GM19099 (cell line): ENCODE results near the gene RAMP3.

ENCODE experiments used
- POLR2A ChIP-seq: IDR thresholded peaks from 3 replicates; pipeline ENCODE4 v1.6.1; 2011; ENCODE audit warnings: low read depth; ENCODE audit not compliant: insufficient read length; ENCODE audit errors: extremely low read depth

The RAMP3 gene

DNA sequence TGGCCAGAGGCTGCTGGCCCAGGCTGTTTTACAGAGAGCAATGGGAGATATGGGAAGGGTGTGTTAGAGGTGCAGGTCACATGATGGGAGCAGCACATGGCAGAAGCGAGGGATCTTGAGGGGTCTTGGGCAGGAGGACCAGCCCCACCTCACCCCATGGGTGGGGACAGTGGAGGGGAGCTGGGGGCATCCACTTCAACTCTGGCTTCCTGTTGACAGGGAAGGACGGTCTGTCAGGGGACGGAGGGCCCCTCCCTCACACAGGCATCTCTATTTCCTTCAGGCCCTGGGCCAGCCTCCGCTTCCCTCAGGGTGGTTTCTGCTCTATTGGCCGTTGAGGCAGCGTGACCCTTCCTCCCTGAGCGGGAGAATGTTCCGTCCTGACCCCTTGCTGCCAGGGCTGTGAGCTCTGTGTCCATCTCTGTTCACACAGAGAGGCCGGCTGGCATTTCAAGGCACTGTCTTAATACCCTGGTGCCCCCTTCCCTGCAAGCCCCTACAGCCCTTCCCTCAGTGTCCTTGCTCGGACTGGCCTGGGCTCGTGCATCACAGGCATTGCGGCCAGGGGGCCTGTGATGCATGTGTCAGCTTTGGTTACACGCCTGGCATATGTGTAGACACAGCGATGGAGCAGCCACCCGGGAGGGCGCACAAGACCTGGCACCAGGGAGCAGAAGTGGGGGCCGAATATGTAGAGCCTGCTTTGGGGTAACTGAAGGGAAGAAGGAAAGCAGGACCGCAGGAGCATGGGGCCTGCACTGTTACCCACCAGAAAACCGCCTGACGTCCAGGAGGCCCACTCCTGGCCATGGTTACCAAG, 31.8 kb downstream of the RAMP3 start:
- TF ChIP-seq POLR2A, result no peak

DNA sequence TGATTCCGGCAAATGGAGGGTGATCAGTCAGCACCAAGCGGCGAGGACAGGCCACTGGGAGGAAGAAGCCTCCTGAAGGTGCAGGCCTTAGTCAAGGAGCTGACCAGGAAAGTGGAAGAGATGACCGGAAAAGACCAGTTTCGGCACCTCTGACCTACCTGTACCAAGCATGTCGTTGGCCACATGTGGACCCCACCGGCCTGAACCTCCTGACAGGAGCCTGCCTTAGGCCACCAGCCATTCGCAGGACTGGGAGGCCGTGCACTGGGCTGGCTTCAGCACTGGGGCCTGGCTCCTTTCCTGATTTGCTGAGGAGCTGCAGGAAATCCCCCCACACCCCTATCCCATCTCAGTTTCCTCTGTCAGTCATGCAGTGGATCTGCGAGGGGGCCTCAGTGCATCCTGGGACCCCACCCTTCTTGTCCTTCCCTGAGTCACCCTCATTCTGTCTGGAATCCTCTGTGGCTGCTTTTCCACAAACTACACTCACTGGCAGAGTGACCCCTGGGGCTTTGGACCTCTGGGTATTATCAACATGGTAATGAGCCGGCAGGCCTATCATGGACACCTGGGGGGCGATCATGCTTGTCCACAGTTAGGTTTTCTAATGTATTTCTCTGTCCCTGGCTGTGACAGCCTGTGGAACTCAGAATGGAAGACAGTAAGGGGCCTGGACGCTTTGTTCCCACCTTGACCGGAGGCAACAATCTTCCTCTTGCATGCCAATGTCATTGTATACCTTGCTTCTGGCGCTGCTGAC, 33.0 kb downstream of the RAMP3 start:
- TF ChIP-seq POLR2A, result no peak

DNA sequence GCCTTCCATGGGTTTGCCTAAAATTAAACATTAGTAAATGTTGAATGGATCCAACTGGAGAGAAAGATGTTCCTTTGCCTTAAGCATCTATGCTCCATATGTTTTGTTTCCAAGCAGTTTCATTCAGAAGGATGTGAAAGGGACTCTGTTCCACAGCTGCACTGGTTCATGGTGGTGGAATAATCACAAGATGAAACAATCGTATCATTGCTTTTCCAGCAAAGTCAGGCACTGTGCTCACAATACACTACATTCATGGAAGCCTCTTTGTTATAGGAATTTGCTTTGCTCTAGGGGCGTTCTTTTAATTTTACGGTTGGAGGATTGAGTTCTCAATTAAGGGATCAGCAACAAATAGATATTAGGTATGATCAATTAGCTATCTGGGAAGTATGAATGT, 33.8 kb downstream of the RAMP3 start:
- no peak for TF ChIP-seq POLR2A

- TF ChIP-seq POLR2A, result no peak
Measured at GRCh38 chr7:45192621-45193041, 35.0 kb downstream of the RAMP3 start.

DNA sequence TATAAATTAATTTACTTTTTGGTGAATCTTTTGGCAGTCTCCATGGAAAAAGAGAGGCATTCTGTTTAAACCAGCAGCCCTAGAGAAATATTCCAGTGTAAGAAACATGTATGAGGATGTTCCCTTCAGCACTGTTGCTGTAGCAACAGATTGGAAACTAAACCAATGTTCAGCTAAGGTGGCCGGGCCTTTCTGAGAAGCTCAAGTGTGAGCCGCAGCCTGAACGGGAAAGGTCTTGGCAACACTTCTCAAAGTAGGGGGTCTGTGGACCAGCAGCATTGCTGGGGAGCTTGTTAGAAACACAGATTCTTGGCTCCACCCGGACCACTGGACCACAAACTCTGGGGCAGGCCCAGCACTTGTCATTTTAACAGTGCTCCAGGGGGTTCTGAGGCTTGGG, 36.2 kb downstream of the RAMP3 start:
- no peak for TF ChIP-seq POLR2A

- no peak for TF ChIP-seq POLR2A
Measured at GRCh38 chr7:45196374-45196773, 38.8 kb downstream of the RAMP3 start.

DNA sequence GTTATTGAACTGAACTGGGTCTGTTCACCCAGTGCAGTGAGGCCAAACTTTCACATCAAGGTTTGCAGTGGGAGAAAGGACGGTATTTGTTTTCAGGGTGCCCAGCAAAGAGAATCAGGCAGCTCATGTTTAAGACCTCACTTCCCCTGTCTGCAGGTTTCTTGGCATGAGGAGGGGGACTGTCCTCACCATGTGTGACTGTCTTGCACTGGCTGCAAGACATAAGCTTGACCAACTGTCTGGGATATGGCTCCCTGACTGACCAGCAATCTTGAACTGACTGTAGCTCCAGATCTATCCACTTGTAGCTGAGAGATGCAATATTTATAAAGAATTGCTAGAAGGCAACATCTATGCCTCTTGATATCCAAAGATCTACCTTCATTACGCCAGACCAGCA, 39.9 kb downstream of the RAMP3 start:
- no peak for TF ChIP-seq POLR2A

GRCh38 chr7:45198986-45199385, 41.4 kb downstream of the RAMP3 start:
- no peak for TF ChIP-seq POLR2A

DNA sequence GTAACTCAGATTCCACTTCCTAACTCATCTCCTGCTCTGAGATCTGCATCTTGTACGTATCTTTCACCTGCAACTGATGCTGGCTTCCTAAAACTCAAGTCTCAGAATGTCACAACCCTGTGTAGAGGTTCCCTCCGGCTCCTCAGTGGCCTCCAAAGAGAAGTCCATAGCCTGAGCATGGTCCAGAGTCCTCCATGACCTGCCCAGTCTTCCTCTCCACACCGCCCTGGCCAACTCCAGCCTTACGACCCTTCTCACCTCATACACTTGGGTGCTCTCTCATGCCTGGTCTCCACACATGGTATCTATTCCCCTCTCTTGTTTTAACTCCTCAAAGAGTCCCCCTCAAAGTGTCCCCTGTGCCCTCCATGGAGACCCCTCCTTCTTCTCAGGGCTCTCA, 41.9 kb downstream of the RAMP3 start:
- TF ChIP-seq POLR2A, result no peak

DNA sequence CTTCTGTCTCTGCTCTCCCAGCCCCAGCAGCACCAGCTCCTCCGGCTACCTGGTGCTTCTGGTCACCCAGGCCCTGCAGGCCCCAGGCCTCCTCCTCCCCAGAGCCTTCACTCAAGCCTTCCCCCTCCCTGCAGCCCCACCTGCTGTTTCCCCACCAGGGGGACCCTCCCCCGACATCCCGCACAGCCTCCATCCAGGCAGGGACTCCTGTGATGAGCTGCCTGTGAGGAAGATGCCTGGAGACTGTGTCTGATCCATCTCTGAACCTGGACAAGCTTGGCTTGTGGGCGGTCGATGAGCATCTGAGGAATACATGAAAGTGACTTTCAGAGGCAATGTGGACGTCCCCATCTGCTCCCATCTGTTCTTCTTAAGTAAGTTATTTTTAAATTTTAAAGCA, 45.0 kb downstream of the RAMP3 start:
- no peak for TF ChIP-seq POLR2A

DNA sequence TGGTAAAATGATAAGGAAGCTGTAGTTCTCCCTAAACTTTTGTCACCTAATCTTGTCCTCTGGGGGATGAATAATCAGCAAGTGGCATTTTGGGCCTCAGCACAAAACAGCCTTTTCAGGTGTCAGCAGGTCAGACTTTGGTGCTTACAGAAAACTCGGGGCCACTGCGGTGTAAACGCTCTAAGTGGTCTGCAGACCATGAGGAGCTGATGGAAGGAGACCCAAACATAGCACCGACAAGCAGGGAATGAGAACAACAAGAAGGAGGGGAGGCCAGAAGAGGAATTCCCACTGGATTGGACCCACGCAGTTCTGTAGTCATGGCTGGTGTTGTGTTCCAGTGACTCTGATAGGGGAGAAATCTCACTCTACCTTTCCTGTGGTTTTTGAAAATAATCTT, 45.4 kb downstream of the RAMP3 start:
- no peak for TF ChIP-seq POLR2A

DNA sequence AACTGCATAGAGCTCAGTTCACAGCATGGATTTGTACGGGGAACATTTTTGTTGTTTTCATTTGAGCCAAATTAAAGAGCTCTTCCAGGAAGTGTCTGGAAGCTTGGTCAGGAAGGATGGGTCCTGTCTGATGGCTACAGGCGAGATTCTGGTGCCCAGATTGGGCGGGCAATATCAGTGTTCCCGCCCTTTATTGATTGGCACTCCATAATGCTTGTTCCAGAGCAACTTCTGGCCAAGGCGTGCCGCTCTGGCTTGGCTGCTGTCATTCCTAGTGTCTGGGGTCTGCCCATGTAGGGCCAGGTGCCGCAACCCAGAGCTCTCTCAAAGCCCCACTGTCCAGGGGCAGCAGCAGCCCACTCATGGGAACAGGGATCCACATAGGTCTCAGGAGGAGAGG, 45.9 kb downstream of the RAMP3 start:
- no peak for TF ChIP-seq POLR2A

DNA sequence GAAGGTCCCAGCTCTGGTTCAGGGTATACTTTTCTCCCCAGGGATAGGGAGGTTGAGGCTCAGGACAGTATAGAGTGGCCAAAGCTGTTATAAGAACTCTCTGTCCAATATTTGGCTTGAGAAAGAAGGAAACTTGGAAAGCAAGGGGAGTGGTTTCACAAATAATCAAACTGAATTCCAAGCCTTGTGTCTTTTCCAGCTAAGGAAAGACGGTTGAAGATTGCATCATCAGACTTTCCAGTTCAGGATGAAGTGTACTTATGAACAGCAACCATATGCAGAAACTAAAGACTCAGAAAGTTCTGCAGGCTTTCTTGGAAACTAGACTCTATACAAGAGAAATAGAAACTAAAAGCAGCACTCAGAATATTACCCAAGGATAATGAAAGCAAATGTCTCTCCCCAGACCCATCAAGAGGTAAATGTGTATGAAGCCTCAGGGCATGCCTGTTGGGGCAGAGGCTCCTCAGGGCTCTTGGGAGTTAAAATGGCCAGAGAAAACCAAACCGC, 46.4 kb downstream of the RAMP3 start:
- TF ChIP-seq POLR2A, result no peak

GRCh38 chr7:45211066-45211465, 53.5 kb downstream of the RAMP3 start:
- TF ChIP-seq POLR2A, result no peak

DNA sequence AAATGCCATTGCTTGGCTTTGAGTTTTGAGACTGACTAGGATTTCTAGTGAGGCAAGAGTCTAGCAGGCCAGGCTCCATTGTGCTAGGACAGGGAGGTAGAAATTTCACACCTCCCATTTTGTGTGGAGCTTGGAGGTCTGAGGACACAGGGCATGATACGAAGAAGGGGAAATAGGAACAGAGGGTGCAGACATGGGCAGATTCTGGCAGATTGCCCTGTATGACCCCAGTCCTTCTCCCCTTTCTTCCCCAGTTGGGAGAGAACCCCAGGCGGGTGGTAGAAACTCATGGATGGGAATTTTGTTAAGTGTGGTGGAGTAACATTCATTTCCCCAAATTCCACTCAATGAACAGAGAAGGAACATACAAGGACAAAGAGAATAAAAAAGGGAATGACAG, 54.4 kb downstream of the RAMP3 start:
- no peak for TF ChIP-seq POLR2A

DNA sequence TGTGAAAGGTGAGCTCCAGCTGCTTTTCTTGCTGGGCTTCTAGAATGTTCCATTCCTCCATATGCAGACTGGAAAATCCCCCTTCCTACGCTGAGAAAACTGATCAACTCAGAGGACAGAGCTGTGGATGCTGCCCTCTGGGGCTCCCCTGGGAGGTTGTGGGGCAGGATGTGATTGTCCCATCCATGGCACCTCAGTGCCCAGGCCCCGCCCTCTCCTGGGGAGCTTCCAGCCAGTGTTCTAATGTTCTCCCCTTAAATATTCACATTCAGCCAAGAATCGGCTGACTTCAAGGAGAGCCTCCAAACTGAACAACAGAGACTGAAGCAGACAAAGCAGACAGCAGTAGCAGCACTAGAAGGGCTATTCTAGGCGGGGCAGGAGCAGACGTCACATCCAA, 55.0 kb downstream of the RAMP3 start:
- TF ChIP-seq POLR2A, result no peak

DNA sequence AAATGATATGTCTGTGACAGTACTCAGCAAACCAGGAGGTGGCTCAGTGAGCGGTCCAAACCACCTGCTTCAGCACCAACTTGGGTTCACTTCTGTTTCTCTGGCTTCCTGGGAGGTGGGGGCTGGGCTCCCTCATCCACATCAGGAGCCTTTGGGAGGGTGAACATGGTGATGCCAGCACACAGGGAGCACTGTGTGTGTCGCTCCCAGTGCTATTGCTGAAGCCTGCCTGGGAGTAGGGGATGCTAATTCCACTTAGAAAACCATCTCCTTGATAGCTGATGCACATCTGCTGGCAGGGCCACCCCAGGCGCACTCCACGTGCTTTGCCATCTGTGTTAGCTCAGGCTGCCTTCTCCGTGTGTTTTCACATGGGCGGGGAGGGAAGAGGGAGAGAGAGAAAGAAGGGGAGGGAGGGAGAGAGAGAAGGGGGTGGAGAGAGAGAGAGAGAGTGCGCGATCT, 58.0 kb downstream of the RAMP3 start:
- TF ChIP-seq POLR2A, result no peak

DNA sequence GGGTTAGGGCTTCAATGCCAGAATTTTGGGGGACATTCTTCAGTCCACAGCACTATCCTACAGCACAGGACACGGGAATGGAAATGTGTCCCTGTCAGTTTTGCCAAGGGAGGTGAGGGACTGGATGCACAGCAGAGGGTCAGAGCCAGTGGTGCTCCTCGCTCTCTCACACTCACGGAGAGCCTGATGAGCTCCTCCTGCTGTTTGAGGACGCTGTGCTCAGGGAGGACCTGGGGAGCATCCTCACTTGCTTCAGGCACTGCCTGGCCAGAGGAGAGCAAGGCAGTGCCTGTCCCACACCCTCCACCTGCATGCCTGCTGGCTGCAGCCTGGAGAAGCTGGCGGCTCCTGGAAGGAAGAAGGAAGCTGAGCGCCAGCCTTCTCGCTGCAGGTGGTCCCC, 58.6 kb downstream of the RAMP3 start:
- no peak for TF ChIP-seq POLR2A
